HG03196 (cell line): ENCODE results near the gene MTR.

Experiments
- ATAC-seq: cut with Tn5 transposase; IDR thresholded peaks from one replicate; pipeline ENCODE4 v1.9.1; 2021; ENCODE audit not compliant: unreplicated experiment

MTR gene

GRCh38 chr1:236862219-236862591 is 67.1 kb downstream of the MTR start:
- no peak for ATAC-seq

- no peak for ATAC-seq
Measured at GRCh38 chr1:236862615-236863211, 67.6 kb downstream of the MTR start.

GRCh38 chr1:236864211-236864610 is 69.1 kb downstream of the MTR start:
- ATAC-seq, result no peak

GRCh38 chr1:236864996-236865817 is 70.1 kb downstream of the MTR start:
- no peak for ATAC-seq

GRCh38 chr1:236865818-236866155 is 70.7 kb downstream of the MTR start:
- ATAC-seq, result no peak

GRCh38 chr1:236868625-236869467 is 73.8 kb downstream of the MTR start:
- peak; percentile 77 for ATAC-seq

- no peak for ATAC-seq
Measured at GRCh38 chr1:236869911-236870310, 74.8 kb downstream of the MTR start.

- no peak for ATAC-seq
Measured at GRCh38 chr1:236870721-236871120, 75.6 kb downstream of the MTR start.

GRCh38 chr1:236872075-236872666 is 77.1 kb downstream of the MTR start:
- ATAC-seq, result no peak

- no peak for ATAC-seq
Measured at GRCh38 chr1:236875975-236876374, 80.9 kb downstream of the MTR start.

- no peak for ATAC-seq
Measured at GRCh38 chr1:236877661-236878060, 82.6 kb downstream of the MTR start.

- ATAC-seq, result no peak
Measured at GRCh38 chr1:236880209-236880608, 85.1 kb downstream of the MTR start.

- ATAC-seq, result no peak
Measured at GRCh38 chr1:236882678-236883077, 87.6 kb downstream of the MTR start.

GRCh38 chr1:236886199-236886598 is 91.1 kb downstream of the MTR start:
- ATAC-seq, result no peak

GRCh38 chr1:236887081-236887480 is 92.0 kb downstream of the MTR start:
- ATAC-seq, result no peak

- ATAC-seq, result no peak
Measured at GRCh38 chr1:236888126-236888525, 93.0 kb downstream of the MTR start.

- ATAC-seq, result no peak
Measured at GRCh38 chr1:236888903-236889302, 93.8 kb downstream of the MTR start.

GRCh38 chr1:236890152-236891056 is 95.3 kb downstream of the MTR start:
- no peak for ATAC-seq

GRCh38 chr1:236893626-236894545 is 98.8 kb downstream of the MTR start:
- ATAC-seq, result no peak
